HG03457 (cell line): ENCODE measurements around the gene JAGN1.
"Not testable (repeated sequence)": the region's sequence is repeated elsewhere in the genome, so short reads cannot be mapped to it uniquely, and the experiment has no call there.

Source experiments
- ATAC-seq: cut with Tn5 transposase; IDR thresholded peaks from one replicate; pipeline ENCODE4 v1.9.1; 2021; ENCODE audit warnings: moderate number of reproducible peaks; ENCODE audit not compliant: unreplicated experiment

Gene JAGN1

GRCh38 chr3:9890249-9891071 lies at the start of gene JAGN1:
TSS of gene JAGN1 (plus strand) at chr3:9890610. CDS start at chr3:9890723, 113 bp downstream.
- peak; percentile 73 for ATAC-seq

DNA sequence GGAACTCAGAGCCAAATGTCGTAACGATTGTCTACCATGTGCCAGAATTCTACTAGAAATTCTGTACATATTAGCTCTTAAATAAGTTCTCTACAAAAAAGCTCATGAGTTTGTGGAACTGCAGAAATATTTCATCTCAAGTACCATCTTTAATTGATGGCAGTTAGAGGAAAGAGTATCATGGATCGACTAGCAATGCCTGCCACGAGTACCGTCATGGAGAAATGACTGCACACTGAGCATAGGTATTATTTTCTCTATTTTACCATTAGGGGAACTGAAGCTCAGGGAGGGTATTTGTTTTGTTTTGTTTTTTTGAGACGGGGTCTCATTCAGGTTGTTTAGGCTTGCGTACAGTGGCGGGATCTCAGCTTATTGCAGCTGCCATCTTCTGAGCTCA lies 49.4 kb upstream of the JAGN1 start:
- ATAC-seq = no peak

DNA sequence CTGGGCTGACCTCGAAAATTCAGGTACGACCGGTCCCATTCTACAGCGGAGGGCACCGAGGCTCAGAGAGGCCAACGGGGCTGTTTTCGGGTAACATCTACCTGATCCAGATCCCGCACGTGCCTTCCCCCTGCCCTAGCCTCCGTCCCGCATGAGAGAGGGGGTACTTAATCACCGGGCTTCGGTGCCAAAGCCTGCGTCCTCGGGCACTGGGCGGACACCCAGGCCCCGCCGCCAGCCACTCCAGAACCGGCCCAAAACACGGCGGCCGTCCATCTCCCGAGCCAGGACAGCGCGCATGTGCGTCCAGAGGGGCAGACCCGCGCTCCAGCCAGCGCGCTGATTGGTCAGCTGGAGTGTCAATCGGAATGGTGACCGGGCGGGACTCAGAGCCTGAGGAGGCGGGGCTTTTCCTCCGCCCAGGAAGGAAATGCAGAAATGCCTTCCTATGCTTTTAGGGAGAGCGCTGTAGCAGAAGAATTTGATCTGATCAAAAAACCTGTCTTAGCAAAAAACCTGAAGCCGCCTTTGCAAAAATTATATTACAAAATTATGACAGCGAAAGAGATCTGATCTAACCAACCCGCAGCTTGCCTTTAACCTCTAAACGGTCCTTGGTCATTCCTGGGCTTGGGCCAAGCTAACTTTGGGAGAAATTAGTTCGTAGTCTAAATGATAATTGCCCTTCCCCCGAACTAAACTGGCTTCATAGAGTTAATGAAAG lies 46.5 kb upstream of the JAGN1 start, which contains the start of gene RPUSD3:
Gene RPUSD3 (minus strand): TSS at position 294 of the 724 bp plus-strand sequence. CDS start 18 bp downstream, at position 276.
- peak; percentile 99 for ATAC-seq

GRCh38 chr3:9846231-9846630 lies 44.2 kb upstream of the JAGN1 start:
- no peak for ATAC-seq

GRCh38 chr3:9846931-9847488 lies 43.4 kb upstream of the JAGN1 start:
- ATAC-seq = no peak

DNA sequence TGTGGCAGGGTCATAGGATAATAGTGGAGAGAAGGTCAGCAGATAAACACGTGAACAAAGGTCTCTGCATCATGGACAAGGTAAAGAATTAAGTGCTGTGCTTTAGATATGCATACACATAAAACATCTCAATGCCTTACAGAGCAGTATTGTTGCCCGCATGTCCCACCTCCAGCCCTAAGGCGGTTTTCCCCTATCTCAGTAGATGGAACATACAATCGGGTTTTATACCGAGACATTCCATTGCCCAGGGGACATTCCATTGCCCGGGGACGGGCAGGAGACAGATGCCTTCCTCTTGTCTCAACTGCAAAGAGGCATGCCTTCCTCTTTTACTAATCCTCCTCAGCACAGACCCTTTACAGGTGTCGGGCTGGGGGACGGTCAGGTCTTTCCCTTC lies 42.5 kb upstream of the JAGN1 start:
- not testable (repeated sequence) for ATAC-seq

DNA sequence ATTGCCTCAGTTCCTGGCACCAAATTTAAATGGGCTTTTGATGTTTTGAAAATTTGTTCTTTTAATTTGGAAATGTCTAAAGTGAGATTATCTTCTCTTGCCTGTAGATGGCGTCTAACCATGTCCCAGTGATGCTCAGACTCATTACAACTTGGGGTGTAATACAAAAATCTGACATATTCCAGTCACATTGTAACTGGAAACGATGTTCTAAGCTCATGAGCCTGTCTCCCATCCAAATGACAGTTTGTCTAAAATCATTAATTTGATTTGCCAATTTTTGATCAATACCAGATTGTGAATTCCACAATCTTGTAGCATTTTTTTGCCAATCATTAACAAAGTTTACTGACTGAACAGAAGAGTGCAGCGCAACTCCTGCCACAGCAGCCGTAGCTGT lies 41.5 kb upstream of the JAGN1 start:
- ATAC-seq = not testable (repeated sequence)

DNA sequence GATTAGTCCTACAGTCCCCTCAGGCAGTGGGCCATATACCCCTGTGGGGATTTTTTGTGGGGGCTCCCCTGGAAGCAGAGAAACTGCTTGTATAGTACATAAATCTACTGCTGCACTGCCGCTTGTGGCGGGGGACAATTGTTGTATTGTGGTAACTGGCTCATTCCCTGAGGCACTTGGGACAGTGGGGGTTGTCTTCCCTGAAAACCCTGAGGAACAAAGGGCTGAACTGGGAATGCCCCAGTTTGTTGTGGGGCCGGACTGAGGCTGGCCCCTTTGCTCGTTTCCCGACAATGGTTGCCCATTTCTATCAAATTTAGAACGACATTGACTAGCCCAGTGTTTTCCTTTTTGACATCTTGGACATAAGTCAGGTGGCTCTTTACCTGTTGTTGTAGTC lies 39.0 kb upstream of the JAGN1 start:
- ATAC-seq = not testable (repeated sequence)

DNA sequence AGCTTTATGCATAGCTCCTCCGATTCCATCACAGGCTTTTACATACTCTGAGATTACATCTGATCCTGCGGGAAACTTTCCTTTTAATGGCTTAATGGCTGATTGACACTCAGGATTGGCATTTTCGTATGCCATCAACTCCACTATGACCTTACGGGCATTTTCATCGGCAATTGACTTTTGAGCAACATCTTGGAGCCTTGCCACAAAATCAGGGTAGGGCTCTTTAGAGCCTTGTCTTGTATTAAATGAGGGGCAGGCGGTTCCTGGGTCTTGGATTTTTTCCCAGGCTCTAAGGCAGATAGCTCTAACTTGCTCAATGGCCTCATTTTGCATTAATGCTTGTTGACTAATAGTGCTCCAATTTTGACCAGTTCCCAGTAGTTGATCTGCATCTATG lies 38.5 kb upstream of the JAGN1 start:
- not testable (repeated sequence) for ATAC-seq

- ATAC-seq = no peak
Observed at GRCh38 chr3:9852528-9852927, 37.9 kb upstream of the JAGN1 start.

DNA sequence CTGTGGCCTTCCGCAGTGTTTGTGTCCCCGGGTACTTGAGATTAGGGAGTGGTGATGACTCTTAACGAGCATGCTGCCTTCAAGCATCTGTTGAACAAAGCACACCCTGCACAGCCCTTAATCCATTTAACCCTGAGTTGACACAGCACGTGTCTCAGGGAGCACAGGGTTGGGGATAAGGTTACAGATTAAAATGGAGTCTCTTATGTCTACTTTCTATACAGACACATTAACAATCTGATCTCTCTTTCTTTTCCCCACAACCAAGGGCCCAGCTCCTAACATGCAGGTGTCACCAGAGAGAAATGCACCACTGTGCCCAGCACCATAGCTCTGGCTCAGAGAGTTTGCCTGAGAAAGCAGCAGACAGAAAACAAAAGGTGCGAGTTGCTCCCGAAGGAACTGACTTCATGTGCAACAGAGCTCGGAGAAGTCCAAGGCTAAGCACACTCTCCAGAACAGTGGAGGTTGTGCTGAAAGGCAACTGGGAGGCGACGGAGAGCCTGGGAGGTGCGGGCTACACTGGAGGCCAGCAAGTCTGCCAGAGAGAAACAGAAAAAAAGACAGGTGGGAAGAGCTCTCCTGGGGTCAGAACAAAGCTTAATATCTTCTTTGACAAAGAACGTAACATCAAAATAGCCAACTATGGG lies 36.0 kb upstream of the JAGN1 start:
- not testable (repeated sequence) for ATAC-seq

DNA sequence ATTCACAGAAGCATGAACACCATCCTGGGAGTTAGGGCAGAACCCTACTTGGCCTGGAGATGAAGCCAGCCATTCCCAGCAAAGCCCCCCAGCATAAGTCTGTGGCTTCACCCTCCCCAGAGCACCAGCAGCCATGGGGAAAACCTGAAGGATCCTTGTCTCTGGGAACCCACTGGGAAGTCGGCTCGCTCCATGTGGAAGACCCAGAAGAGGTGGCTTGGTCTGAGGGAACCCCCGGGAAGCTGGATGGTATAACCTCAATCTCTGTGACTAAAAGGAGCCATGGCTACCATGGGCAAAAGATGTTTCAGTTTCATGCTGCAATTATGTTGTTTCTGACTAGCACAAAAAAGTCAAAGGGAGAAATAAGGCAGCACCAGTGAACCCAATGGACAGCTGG lies 34.8 kb upstream of the JAGN1 start:
- ATAC-seq = no peak

- ATAC-seq = no peak
Observed at GRCh38 chr3:9859530-9860025, 30.8 kb upstream of the JAGN1 start.

DNA sequence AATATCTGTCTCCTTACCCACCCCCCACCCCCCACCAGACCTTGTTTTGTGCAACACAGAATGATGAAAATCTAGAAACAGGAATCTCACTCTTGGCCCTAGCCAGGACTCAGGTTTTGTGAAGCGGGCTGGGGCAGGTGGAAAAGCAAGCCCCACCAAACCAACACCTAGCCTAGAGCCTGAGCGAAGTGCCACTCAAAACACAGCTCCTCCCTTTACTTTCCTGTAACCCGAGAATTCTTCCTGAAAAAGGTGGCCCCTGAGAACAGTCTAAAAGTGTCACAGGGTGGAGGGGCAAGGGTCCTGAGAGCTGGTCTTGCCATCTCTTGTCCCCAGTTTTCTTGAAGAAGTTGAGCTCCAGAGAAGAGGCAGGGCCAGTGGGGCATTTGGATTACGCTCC lies 29.2 kb upstream of the JAGN1 start:
- no peak for ATAC-seq

DNA sequence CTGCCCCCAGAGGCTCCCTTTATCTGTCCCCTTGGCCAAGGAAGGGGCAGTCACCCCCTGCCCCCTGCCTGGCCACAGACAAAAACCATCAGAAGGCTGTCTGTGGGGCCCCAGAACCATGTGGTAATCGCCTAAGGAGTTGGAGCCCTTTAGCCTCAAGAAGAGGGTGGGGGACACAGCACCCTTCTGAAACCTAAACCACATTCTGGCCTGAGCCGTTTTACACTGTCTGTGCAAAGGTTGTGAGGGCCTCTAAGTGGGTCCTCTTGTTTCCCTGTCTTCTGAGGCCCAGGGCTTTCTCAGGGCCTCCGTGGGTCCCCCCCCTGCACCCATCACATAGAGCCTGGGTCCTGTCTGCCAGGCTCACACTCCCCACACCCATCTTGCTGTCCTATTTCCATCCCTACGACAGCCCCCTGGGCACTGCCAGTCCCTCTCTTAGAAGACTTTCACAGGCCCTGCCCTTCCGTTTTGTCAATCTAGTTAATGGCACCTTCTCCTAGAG lies 28.7 kb upstream of the JAGN1 start:
- no peak for ATAC-seq

GRCh38 chr3:9862391-9863057 lies 27.9 kb upstream of the JAGN1 start:
- no peak for ATAC-seq

DNA sequence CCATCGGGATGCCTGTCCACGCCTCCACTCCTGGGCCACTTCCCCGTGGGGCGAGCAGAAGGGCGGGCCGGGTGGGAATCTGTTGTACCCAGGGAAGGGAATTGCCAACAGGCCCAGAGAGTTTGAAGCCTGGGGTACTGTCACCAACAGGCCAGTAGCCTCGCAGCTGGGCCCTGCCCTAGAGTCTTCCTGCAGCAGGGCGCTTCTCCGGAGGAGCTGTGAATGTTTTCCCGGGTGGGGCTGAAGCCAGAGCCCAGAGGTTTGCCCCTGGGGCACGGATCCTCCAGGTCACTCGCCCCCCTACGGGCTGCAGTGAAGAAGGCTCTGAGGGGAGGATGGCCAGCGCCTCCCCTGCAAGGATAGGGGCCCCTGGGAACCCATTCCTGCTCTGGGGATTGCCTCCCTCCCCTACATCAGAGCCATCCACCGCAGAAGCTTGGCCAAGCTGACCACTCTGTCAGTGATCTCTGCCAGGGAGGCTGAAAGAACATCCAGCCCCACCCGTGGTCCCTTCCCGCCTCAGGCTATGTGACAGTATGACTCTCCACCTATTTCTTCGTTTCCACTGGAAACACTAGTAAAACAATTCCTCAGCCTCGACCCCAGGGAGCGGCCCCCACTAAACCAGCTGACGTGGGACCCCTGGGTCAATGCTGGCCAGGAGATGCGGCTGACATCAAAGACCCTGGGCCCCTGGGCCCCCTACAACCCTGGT lies 27.2 kb upstream of the JAGN1 start:
- no peak for ATAC-seq

DNA sequence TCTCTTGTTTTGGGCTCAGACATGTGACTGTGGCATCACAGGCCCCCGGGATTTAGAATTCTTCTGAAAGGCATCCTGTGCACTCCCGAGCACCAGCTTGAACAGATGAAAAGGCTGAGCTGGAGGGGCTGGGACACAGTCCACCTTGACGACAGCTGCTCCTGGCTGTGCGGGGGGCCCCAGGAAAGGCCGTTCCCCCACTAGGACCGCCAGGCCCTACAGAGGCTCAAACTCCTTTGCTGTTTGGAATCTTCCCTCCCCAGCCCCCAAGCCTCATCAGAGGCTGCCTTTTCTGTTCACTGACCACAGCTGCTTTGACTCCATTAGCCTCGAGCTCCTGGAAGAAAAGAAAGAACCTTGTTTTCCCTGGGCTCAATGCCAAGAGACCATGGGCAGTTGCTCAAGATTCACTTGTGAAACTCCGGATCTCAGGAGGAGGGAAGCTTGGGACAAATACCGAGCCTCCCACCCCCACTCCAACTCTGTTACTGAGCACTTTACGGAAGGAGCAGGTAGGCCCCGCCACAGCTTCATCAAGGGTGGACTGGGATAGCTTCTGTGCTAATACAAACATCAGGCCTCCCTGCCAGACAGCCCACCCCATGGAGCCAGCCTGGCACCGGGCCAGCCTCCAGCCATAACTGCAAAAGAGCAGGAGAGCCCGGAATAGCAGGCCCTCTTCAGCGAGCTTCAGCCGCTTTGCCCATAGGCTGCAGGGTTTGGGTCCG lies 26.0 kb upstream of the JAGN1 start:
- ATAC-seq = no peak

DNA sequence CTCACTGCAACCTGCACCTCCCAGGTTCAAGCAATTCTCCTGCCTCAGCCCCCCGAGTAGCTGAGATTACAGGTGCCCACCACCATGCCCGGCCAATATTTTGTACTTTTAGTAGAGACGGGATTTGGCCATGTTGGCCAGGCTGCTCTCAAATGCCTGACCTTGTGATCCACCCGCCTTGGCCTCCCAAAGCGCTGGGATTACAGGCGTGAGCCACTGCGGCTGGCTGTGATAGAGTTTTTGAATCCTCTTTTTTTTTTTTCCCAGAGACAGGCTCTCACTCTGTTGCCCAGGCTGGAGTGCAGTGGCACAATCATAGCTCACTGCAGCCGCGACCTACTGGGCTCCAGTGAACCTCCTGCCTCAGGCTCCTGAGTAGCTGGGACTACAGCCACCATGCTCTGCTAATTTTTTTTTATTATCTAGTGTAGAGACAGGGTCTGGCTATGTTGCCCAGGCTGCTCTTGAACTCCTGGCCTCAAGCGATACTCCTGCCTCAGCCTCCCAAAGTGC lies 25.2 kb upstream of the JAGN1 start:
- ATAC-seq = not testable (repeated sequence)
